Activated CD8-positive, alpha-beta T cell treated with anti-CD3 and anti-CD28 coated beads for 36 hours (primary cell): ENCODE results near the gene UCN3. TPM values are rescaled to one million over a fixed set of nuclear protein-coding genes. Genes with fewer than 3 reads are reported as not detected.

Experiments
- ATAC-seq: fragments of 200-7000 bp; cut with Tn5 transposase; one replicate; pipeline ENCODE4 v1.10.0; 2021; ENCODE audit warnings: mild to moderate bottlenecking, moderate library complexity
- CTCF ChIA-PET: fragments of 350-600 bp; sonication (Branson Sonifier 250); formaldehyde crosslinking; loops from one replicate; lab custom pipeline; 2021; ENCODE audit warnings: antibody characterized with exemption; lab: Charles Lee
- POLR2A ChIA-PET: fragments of 350-600 bp; sonication (Branson Sonifier 250); formaldehyde crosslinking; loops from one replicate; lab custom pipeline; 2021; ENCODE audit warnings: antibody characterized with exemption; lab: Charles Lee
- DNase-seq: peaks from one replicate; pipeline ENCODE4 v3.0.0-alpha.2; 2020
- H3K27ac Mint-ChIP-seq: one replicate; pipeline ENCODE4 v1.8.0; 2021; ENCODE audit warnings: mild to moderate bottlenecking, mixed read lengths
- H3K27me3 Mint-ChIP-seq: one replicate; pipeline ENCODE4 v1.8.0; 2021; ENCODE audit warnings: mixed read lengths
- H3K36me3 Mint-ChIP-seq: one replicate; pipeline ENCODE4 v1.8.0; 2021; ENCODE audit warnings: low read depth, mixed read lengths
- H3K4me1 Mint-ChIP-seq: one replicate; pipeline ENCODE4 v1.8.0; 2021; ENCODE audit warnings: low read depth, mixed read lengths
- H3K4me3 Mint-ChIP-seq: one replicate; pipeline ENCODE4 v1.8.0; 2021; ENCODE audit warnings: mild to moderate bottlenecking, moderate library complexity, mixed read lengths
- H3K9me3 Mint-ChIP-seq: one replicate; pipeline ENCODE4 v1.8.0; 2021; ENCODE audit warnings: mixed read lengths
- CTCF ChIP-seq: fragments of 200-600 bp; IDR thresholded peaks from one replicate; pipeline ENCODE4 v1.8.0; 2022; ENCODE audit warnings: antibody characterized with exemption, mild to moderate bottlenecking
- intact Hi-C: fragments of 100-400 bp; cut with micrococcal nuclease; formaldehyde crosslinking; loops from one replicate; pipeline ENCODE4 v1.10.0; 2022
- total RNA-seq, 2 experiments: library from RNA; stranded (reverse); gene quantifications; one replicate each; pipeline ENCODE4 v1.2.3, GENCODE V29; 2021

The UCN3 gene
- total RNA-seq, 2 experiments from 2014 or later, result not detected

- DNase-seq, result no peak
- no peak for ATAC-seq
- Mint-ChIP-seq H3K4me1 (peaks cover 2% of the 10 kb centered on the region), H3K27me3 (no peaks in the 10 kb centered on the region), H3K27ac (no peak overlapping the region), H3K4me3 (no peak overlapping the region), H3K9me3 (peaks cover 23% of the 10 kb centered on the region), H3K36me3 (peaks cover 13% of the 10 kb centered on the region)
- no peak for TF ChIP-seq CTCF
- intact Hi-C loops, result no loop called here
- POLR2A ChIA-PET, result no interaction called here
- CTCF ChIA-PET, result interaction anchor here (1.4 to 6.1 kb wide), 2 partner anchors 15 to 569 kb away, joined by 5 to 19 read pairs; no protein-coding TSS in a partner anchor
These were observed 54.8 kb downstream of the UCN3 start for GRCh38 chr10:5419466-5420094.

- Mint-ChIP-seq H3K4me1 (peaks cover 2% of the 10 kb centered on the region), H3K9me3 (peaks cover 12% of the 10 kb centered on the region), H3K27ac (no peak overlapping the region), H3K27me3 (no peaks in the 10 kb centered on the region), H3K4me3 (no peak overlapping the region), H3K36me3 (peaks cover 10% of the 10 kb centered on the region)
- ATAC-seq, result no peak
- POLR2A ChIA-PET, result interaction anchor here (0.7 kb wide), 1 partner anchor 498 kb away, joined by 3 read pairs; no protein-coding TSS in a partner anchor
- DNase-seq, result no peak
- intact Hi-C loops, result no loop called here
- CTCF ChIA-PET, result interaction anchor here (1.2 to 2.4 kb wide), 3 partner anchors 10 to 206 kb away, joined by 3 to 12 read pairs (median 4); no protein-coding TSS in a partner anchor
- no peak for TF ChIP-seq CTCF
These were observed 59.0 kb downstream of the UCN3 start for GRCh38 chr10:5423771-5424170.

Other genes starting within 250 kb of the UCN3 start
- gene AKR1C8, start 179.8 kb upstream of the UCN3 start, total RNA-seq, result not detected
- gene AKR1C4, start 168.1 kb upstream of the UCN3 start, total RNA-seq, result not detected
- gene TUBAL3, start 39.9 kb downstream of the UCN3 start, total RNA-seq, result not detected
- 10 to 100 TPM; 20.5 to 21.6 TPM for gene NET1, start 47.6 kb downstream of the UCN3 start, total RNA-seq
- not detected for gene CALML5, start 134.6 kb downstream of the UCN3 start, total RNA-seq
- not detected for gene CALML3, start 160.0 kb downstream of the UCN3 start, total RNA-seq